ENCODE measurements around the gene SPTLC2.
A peak's percentile ranks its signal among the peaks of the same experiment; 100 is the strongest.

SPTLC2 gene

GRCh38 chr14:77649326-77649725, 32.9 kb upstream of the SPTLC2 start:
- DNase-seq (ENCODE audit: low read depth), result no peak
- no peak for TF ChIP-seq CTCF (conservative IDR thresholded peaks at IDR 0.05; ENCODE audit: low read depth, low read length)
- no peak overlapping the region for H3K4me3 ChIP-seq (ENCODE audit: low read depth, low read length)

GRCh38 chr14:77648520-77649200, 32.2 kb upstream of the SPTLC2 start:
- TF ChIP-seq CTCF (conservative IDR thresholded peaks at IDR 0.05; ENCODE audit: low read depth, low read length), result no peak
- H3K4me3 ChIP-seq (ENCODE audit: low read depth, low read length), result no peak overlapping the region
- no peak for DNase-seq (ENCODE audit: low read depth)

GRCh38 chr14:77647853-77648252, 31.4 kb upstream of the SPTLC2 start:
- no peak for TF ChIP-seq CTCF (conservative IDR thresholded peaks at IDR 0.05; ENCODE audit: low read depth, low read length)
- H3K4me3 ChIP-seq (ENCODE audit: low read depth, low read length), result no peak overlapping the region
- no peak for DNase-seq (ENCODE audit: low read depth)

- DNase-seq (ENCODE audit: low read depth), result no peak
- no peak for TF ChIP-seq CTCF (conservative IDR thresholded peaks at IDR 0.05; ENCODE audit: low read depth, low read length)
- H3K4me3 ChIP-seq (ENCODE audit: low read depth, low read length), result no peak overlapping the region
Observed at GRCh38 chr14:77646907-77647306, 30.5 kb upstream of the SPTLC2 start.

- no peak for DNase-seq (ENCODE audit: low read depth)
- TF ChIP-seq CTCF (conservative IDR thresholded peaks at IDR 0.05; ENCODE audit: low read depth, low read length), result no peak
- no peak overlapping the region for H3K4me3 ChIP-seq (ENCODE audit: low read depth, low read length)
Observed at GRCh38 chr14:77645520-77646230, 29.2 kb upstream of the SPTLC2 start.

- peak overlapping the region; percentile 59 for H3K4me3 ChIP-seq (ENCODE audit: low read depth, low read length)
- no peak for DNase-seq (ENCODE audit: low read depth)
- no peak for TF ChIP-seq CTCF (conservative IDR thresholded peaks at IDR 0.05; ENCODE audit: low read depth, low read length)
Observed at GRCh38 chr14:77642407-77642806, 26.0 kb upstream of the SPTLC2 start.
